Lower leg skin (tissue), 3 donors: ENCODE data around the gene USP46.

Source experiments
- POLR2A ChIP-seq, 2 donors: fragments of 450-650 bp; IDR thresholded peaks; one replicate each; pipeline ENCODE4 v1.6.1; 2016 to 2017; ENCODE audit warnings: antibody characterized with exemption in 2 of 2, mild to moderate bottlenecking in 1 of 2, moderate library complexity in 1 of 2
- TF ChIP-seq, protein P1 (sequence below), 3 donors: fragments of 450-650 bp; IDR thresholded peaks; one replicate each; pipeline ENCODE4 v1.5.1; 2016; ENCODE audit warnings: antibody characterized with exemption in 3 of 3, mild to moderate bottlenecking in 3 of 3, moderate library complexity in 2 of 3

DNA sequence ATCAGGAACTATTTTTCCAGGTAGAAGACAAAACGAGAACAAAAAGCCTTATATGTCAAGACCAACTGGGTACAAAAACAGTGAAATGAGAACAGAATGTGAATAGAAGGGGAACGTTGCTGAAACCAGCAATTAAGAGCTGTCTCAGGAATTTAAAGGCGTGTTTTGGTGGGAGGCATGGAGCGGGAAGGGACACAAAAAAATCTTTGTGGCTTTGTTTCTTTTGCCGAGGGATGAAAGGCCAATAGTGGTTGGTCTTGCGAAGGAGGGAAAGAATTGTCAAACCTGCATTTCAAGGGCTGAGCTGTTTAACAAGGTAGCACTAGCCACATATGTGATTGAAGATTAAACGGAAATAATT is 103.8 kb downstream of the USP46 start:
- TF ChIP-seq, protein P1, sequence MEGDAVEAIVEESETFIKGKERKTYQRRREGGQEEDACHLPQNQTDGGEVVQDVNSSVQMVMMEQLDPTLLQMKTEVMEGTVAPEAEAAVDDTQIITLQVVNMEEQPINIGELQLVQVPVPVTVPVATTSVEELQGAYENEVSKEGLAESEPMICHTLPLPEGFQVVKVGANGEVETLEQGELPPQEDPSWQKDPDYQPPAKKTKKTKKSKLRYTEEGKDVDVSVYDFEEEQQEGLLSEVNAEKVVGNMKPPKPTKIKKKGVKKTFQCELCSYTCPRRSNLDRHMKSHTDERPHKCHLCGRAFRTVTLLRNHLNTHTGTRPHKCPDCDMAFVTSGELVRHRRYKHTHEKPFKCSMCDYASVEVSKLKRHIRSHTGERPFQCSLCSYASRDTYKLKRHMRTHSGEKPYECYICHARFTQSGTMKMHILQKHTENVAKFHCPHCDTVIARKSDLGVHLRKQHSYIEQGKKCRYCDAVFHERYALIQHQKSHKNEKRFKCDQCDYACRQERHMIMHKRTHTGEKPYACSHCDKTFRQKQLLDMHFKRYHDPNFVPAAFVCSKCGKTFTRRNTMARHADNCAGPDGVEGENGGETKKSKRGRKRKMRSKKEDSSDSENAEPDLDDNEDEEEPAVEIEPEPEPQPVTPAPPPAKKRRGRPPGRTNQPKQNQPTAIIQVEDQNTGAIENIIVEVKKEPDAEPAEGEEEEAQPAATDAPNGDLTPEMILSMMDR (IDR thresholded peaks at IDR 0.05): no peak
- TF ChIP-seq POLR2A (IDR thresholded peaks at IDR 0.05): no peak
